HG02943 (cell line): ENCODE data around the gene ACAP3.
"Not testable (repeated sequence)": the region's sequence is repeated elsewhere in the genome, so short reads cannot be mapped to it uniquely, and the experiment has no call there.

Experiments used
- ATAC-seq: cut with Tn5 transposase; IDR thresholded peaks from one replicate; pipeline ENCODE4 v1.9.1; 2021; ENCODE audit warnings: mild to moderate bottlenecking, low read depth, moderate library complexity; ENCODE audit not compliant: unreplicated experiment

The ACAP3 gene

DNA sequence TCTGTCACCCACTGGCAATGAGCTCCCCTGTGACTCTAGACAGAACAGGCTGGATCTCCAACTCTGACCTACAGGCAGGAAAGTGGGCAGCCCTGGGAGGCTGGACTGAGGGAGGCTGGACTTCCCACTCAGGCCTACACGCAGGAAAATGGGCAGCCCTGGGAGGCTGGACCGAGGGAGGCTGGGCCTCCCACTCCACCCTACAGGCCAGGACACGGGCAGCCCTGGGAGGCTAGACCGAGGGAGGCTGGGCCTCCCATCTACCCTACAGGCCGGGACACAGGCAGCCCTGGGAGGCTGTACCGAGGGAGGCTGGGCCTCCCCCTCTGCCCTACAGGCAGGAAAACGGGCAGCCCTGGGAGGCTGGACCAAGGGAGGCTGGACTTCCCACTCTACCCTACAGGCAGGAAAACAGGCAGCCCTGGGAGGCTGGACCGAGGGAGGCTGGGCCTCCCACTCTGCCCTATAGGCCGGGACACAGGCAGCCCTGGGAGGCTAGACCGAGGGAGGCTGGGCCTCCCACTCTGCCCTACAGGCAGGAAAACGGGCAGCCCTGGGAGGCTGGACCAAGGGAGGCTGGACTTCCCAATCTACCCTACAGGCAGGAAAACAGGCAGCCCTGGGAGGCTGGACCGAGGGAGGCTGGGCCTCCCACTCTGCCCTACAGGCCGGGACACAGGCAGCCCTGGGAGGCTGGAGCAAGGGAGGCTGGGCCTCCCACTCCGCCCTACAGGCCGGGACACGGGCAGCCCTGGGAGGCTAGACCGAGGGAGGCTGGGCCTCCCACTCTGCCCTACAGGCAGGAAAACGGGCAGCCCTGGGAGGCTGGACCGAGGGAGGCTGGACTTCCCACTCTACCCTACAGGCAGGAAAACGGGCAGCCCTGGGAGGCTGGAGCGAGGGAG lies 59.5 kb downstream of the ACAP3 start:
- not testable (repeated sequence) for ATAC-seq

GRCh38 chr1:1247341-1247913 lies 60.3 kb downstream of the ACAP3 start:
- no peak for ATAC-seq

GRCh38 chr1:1246577-1247340 lies 61.0 kb downstream of the ACAP3 start, which contains the start of gene C1QTNF12:
Gene C1QTNF12, minus strand, starts transcription at chr1:1246722. Its CDS starts 32 bp downstream, at chr1:1246690.
- ATAC-seq, result no peak

- no peak for ATAC-seq
Observed at GRCh38 chr1:1245817-1246576, 61.7 kb downstream of the ACAP3 start.

GRCh38 chr1:1245178-1245816 lies 62.4 kb downstream of the ACAP3 start:
- ATAC-seq, result no peak

DNA sequence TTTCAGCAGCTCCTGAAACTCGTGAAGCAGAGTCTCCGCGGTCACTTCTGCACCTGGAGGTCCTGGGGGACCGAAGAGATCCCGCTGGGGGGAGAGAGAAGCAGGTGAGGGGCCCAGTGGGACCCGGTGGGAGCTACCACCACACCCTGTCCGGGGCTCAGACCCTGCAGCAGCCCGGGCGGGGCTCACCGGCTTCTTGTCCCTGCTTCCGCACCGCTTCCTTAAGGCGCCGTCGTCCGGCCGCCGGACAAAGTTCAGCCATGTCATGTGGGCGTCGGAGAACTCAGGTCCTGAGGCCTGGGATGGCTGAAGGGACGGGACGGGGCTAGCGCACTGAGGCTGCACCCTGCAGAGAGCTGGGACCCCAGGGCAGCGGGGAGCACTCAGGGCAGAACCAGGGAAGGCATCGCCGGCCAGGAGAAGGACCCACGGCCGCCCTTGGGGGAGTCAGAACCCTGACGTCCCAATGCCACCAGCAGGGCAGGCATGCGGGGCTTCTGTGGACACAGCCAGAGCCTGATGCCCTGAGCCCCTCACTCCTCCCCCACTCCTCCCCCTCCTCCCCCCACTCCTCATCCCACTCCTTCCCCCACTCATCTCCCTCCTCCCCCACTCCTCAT lies 63.4 kb downstream of the ACAP3 start:
- no peak for ATAC-seq

DNA sequence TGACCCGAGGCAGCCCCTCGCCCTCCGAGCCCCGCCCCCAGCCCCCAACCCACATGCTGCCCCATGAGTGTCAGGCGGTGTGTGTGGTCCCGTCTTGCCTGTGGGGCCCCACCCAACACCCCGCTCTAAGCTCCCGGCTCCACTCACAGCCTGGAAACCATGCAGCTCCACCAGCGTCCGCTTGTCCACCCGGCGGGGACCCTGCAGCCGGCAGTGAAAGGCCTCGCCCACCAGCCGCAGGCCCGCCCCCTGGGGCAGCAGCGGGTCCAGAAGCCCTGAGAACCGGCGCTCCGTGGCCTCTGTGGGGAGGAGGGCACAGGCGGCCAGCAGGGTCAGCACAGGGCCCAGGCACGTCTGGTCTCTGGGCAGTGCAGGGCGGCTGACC lies 63.9 kb downstream of the ACAP3 start:
- ATAC-seq, result no peak

- ATAC-seq, result no peak
Observed at GRCh38 chr1:1243266-1243660, 64.5 kb downstream of the ACAP3 start.

DNA sequence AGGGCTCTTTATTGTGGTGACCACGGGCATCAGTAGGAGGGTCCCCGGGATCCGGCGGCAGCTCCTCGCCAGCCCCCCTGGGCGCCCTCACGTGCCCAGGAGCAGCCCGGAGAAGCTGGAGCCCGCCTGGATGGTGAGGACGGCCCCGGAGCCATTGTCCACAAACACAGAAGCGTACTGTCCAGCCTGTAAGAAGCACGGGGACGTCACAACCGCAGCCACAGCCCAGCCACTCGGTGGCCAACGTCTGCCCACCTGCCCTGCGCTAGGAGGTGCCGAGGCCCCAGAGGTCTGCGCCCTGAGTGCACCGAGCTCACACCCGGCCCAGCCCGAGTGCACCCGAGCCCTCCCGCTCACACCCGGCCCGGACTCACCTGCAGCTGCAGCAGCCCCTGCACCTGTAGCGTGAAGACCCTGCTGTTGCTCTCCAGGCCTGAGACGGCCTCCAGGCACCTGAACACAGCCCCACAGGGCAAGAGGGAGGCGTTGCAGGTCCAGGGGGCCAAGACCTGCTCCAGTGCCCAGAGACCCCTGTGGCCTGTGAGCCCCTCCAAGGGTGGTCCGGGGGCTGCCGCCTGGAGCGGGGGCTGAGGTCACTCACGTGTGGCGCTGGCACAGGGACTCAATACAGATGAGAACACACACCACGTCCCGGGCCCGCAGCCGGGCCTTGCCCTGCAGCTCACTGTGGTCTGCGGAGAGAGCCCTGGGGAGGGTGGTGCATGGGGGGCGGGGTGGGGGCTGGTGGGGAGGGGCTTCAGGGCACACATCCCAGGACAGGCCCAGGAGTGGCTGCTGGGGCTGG lies 65.1 kb downstream of the ACAP3 start:
- ATAC-seq, result no peak
